ENCODE measurements around the gene SLC26A8.
"Not testable (repeated sequence)": the region's sequence is repeated elsewhere in the genome, so short reads cannot be mapped to it uniquely, and the experiment has no call there.

Gene SLC26A8

DNA sequence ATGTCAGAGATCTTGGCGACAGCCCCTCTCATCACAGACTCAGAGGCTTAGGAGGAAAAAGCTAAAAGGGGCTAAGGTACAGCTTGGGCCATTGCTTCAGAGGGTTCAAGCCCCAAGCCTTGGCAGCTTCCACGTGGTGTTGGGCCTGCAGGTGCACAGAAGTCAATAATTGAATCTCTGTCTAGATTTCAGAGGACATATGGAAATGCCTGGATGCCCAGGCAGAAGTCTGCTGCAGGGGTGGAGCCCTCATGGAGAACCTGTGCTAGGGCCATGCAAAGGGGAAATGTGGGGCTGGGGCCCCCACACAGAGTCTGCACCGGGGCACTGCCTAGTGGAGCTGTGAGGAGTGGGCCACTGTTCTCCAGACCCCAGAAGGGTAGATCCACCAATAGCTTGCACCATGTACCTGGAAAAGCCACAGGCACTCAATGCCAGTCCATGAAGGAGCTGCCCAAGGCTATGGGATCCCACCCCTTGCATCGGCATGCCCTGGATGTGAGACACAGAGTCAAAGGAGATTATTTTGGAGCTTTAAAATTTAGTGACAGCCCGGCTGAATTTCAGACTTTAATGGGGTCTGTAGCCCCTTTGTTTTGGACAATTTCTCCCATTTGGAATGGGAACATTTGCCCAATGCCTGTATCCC lies 115.6 kb downstream of the SLC26A8 start:
- not testable (repeated sequence) for H3K4me3 ChIP-seq (ENCODE audit: low read depth in 1 of 2, low read length in 2 of 2); H3K4me1 ChIP-seq (ENCODE audit: control insufficient read depth in 1 of 2, insufficient read depth in 2 of 2, low read length in 2 of 2); H3K27ac ChIP-seq (ENCODE audit: low read depth, low read length); H3K27me3 ChIP-seq (ENCODE audit: control insufficient read depth in 1 of 2, insufficient read depth in 2 of 2, low read length in 2 of 2); H3K9ac ChIP-seq (ENCODE audit: low read depth in 1 of 2, low read length in 2 of 2)
- Histone ChIP-seq H3K36me3 (ENCODE audit: control insufficient read depth in 1 of 2, insufficient read depth in 2 of 2, low read length in 2 of 2) (peaks cover 3 to 48% of the 10 kb centered on the region in 2 donors), H3K9me3 (ENCODE audit: control insufficient read depth in 1 of 2, low read length in 2 of 2) (peaks cover 0 to 23% of the 10 kb centered on the region in 2 donors)

- no peaks in the 10 kb centered on the region for H3K4me1 ChIP-seq (ENCODE audit: control insufficient read depth in 1 of 2, insufficient read depth in 2 of 2, low read length in 2 of 2)
- peaks cover 0 to 23% of the 10 kb centered on the region in 2 donors for H3K9me3 ChIP-seq (ENCODE audit: control insufficient read depth in 1 of 2, low read length in 2 of 2)
- H3K4me3 ChIP-seq (ENCODE audit: low read depth in 1 of 2, low read length in 2 of 2): no peak overlapping the region
- H3K9ac ChIP-seq (ENCODE audit: low read depth in 1 of 2, low read length in 2 of 2): no peak overlapping the region
- no peaks in the 10 kb centered on the region for H3K27me3 ChIP-seq (ENCODE audit: control insufficient read depth in 1 of 2, insufficient read depth in 2 of 2, low read length in 2 of 2)
- H3K27ac ChIP-seq (ENCODE audit: low read depth, low read length): no peak overlapping the region
- H3K36me3 ChIP-seq (ENCODE audit: control insufficient read depth in 1 of 2, insufficient read depth in 2 of 2, low read length in 2 of 2): peaks cover 3 to 47% of the 10 kb centered on the region in 2 donors
Observed at GRCh38 chr6:35907750-35908149, 116.7 kb downstream of the SLC26A8 start.

- Histone ChIP-seq H3K9ac (ENCODE audit: low read depth in 1 of 2, low read length in 2 of 2) (no peak overlapping the region), H3K36me3 (ENCODE audit: control insufficient read depth in 1 of 2, insufficient read depth in 2 of 2, low read length in 2 of 2) (peaks cover 3 to 36% of the 10 kb centered on the region in 2 donors)
Observed at GRCh38 chr6:35906499-35906846, 118.0 kb downstream of the SLC26A8 start.

GRCh38 chr6:35905841-35906498 lies 118.5 kb downstream of the SLC26A8 start:
- H3K4me3 ChIP-seq (ENCODE audit: low read depth in 1 of 2, low read length in 2 of 2): no peak overlapping the region
- peaks cover 3 to 35% of the 10 kb centered on the region in 2 donors for H3K36me3 ChIP-seq (ENCODE audit: control insufficient read depth in 1 of 2, insufficient read depth in 2 of 2, low read length in 2 of 2)
- no peaks in the 10 kb centered on the region for H3K4me1 ChIP-seq (ENCODE audit: control insufficient read depth in 1 of 2, insufficient read depth in 2 of 2, low read length in 2 of 2)
- H3K9me3 ChIP-seq (ENCODE audit: control insufficient read depth in 1 of 2, low read length in 2 of 2): peaks cover 0 to 20% of the 10 kb centered on the region in 2 donors
- no peaks in the 10 kb centered on the region for H3K27me3 ChIP-seq (ENCODE audit: control insufficient read depth in 1 of 2, insufficient read depth in 2 of 2, low read length in 2 of 2)
- H3K27ac ChIP-seq (ENCODE audit: low read depth, low read length): no peak overlapping the region
- H3K9ac ChIP-seq (ENCODE audit: low read depth in 1 of 2, low read length in 2 of 2): no peak overlapping the region

More at GRCh38 chr6:35906499-35906846, 118.0 kb downstream of the SLC26A8 start:
- H3K9me3 ChIP-seq (ENCODE audit: control insufficient read depth in 1 of 2, low read length in 2 of 2): peaks cover 0 to 23% of the 10 kb centered on the region in 2 donors
- H3K27ac ChIP-seq (ENCODE audit: low read depth, low read length): no peak overlapping the region
- H3K4me1 ChIP-seq (ENCODE audit: control insufficient read depth in 1 of 2, insufficient read depth in 2 of 2, low read length in 2 of 2): no peaks in the 10 kb centered on the region
- H3K4me3 ChIP-seq (ENCODE audit: low read depth in 1 of 2, low read length in 2 of 2): no peak overlapping the region
- H3K27me3 ChIP-seq (ENCODE audit: control insufficient read depth in 1 of 2, insufficient read depth in 2 of 2, low read length in 2 of 2): no peaks in the 10 kb centered on the region

- no peaks in the 10 kb centered on the region for H3K27me3 ChIP-seq (ENCODE audit: control insufficient read depth in 1 of 2, insufficient read depth in 2 of 2, low read length in 2 of 2)
- H3K9me3 ChIP-seq (ENCODE audit: control insufficient read depth in 1 of 2, low read length in 2 of 2): peaks cover 0 to 13% of the 10 kb centered on the region in 2 donors
- no peak overlapping the region for H3K9ac ChIP-seq (ENCODE audit: low read depth in 1 of 2, low read length in 2 of 2)
- no peak overlapping the region for H3K27ac ChIP-seq (ENCODE audit: low read depth, low read length)
- peaks cover 3 to 30% of the 10 kb centered on the region in 2 donors for H3K36me3 ChIP-seq (ENCODE audit: control insufficient read depth in 1 of 2, insufficient read depth in 2 of 2, low read length in 2 of 2)
- H3K4me1 ChIP-seq (ENCODE audit: control insufficient read depth in 1 of 2, insufficient read depth in 2 of 2, low read length in 2 of 2): no peaks in the 10 kb centered on the region
- H3K4me3 ChIP-seq (ENCODE audit: low read depth in 1 of 2, low read length in 2 of 2): no peak overlapping the region
Observed at GRCh38 chr6:35905141-35905785, 119.2 kb downstream of the SLC26A8 start.

DNA sequence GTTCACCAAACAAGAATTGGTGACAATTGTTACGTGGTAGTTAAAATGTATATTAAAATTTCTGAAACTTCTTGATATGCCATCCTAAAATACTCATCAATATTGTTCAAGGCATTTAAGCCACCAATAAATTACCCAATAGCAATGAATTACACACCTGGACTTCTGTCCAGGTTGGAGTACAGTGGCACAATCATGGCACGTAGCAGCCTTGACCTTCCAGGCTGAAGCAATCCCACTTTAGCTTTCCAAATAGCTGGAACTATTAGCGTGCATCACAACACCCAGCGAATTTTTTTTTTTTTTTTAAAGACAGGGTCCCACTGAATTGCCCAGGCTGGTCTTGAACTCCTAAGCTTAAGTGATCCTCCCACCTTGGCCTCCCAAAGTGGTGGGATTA lies 120.8 kb downstream of the SLC26A8 start:
- H3K9me3 ChIP-seq (ENCODE audit: control insufficient read depth in 1 of 2, low read length in 2 of 2): peaks cover 0 to 1% of the 10 kb centered on the region in 2 donors
- no peak overlapping the region for H3K27ac ChIP-seq (ENCODE audit: low read depth, low read length)
- peaks cover 3 to 19% of the 10 kb centered on the region in 2 donors for H3K36me3 ChIP-seq (ENCODE audit: control insufficient read depth in 1 of 2, insufficient read depth in 2 of 2, low read length in 2 of 2)
- no peak overlapping the region for H3K4me3 ChIP-seq (ENCODE audit: low read depth in 1 of 2, low read length in 2 of 2)
- H3K4me1 ChIP-seq (ENCODE audit: control insufficient read depth in 1 of 2, insufficient read depth in 2 of 2, low read length in 2 of 2): no peaks in the 10 kb centered on the region
- no peaks in the 10 kb centered on the region for H3K27me3 ChIP-seq (ENCODE audit: control insufficient read depth in 1 of 2, insufficient read depth in 2 of 2, low read length in 2 of 2)
- H3K9ac ChIP-seq (ENCODE audit: low read depth in 1 of 2, low read length in 2 of 2): no peak overlapping the region

- no peak overlapping the region for H3K9ac ChIP-seq (ENCODE audit: low read depth in 1 of 2, low read length in 2 of 2)
Observed at GRCh38 chr6:35900448-35900847, 124.0 kb downstream of the SLC26A8 start.

DNA sequence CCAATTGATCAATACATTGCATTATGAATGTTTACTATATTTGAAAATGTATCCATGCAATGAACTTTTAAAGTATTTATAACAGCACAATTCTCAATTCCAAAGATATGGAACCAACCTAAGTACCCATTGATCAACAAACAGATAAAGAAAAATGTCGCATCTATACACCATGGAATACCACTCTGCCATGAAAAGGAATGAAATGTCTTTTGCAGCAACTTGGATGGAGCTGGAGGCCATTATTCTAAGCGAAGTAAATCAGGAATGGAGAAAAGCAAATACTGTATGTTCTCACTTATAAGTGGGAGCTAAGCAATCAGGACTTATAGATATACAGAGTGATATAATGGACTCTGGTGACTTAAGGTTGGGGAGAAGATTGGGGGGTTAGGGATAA lies 126.4 kb downstream of the SLC26A8 start:
- Histone ChIP-seq H3K9me3 (ENCODE audit: control insufficient read depth in 1 of 2, low read length in 2 of 2) (no peaks in the 10 kb centered on the region), H3K9ac (ENCODE audit: low read depth in 1 of 2, low read length in 2 of 2) (no peak overlapping the region), H3K36me3 (ENCODE audit: control insufficient read depth in 1 of 2, insufficient read depth in 2 of 2, low read length in 2 of 2) (peaks cover 0 to 8% of the 10 kb centered on the region in 2 donors), H3K27me3 (ENCODE audit: control insufficient read depth in 1 of 2, insufficient read depth in 2 of 2, low read length in 2 of 2) (no peaks in the 10 kb centered on the region), H3K4me3 (ENCODE audit: low read depth in 1 of 2, low read length in 2 of 2) (no peak overlapping the region), H3K4me1 (ENCODE audit: control insufficient read depth in 1 of 2, insufficient read depth in 2 of 2, low read length in 2 of 2) (no peaks in the 10 kb centered on the region), H3K27ac (ENCODE audit: low read depth, low read length) (no peak overlapping the region)

More at GRCh38 chr6:35900448-35900847, 124.0 kb downstream of the SLC26A8 start:
- no peaks in the 10 kb centered on the region for H3K4me1 ChIP-seq (ENCODE audit: control insufficient read depth in 1 of 2, insufficient read depth in 2 of 2, low read length in 2 of 2)
- no peaks in the 10 kb centered on the region for H3K9me3 ChIP-seq (ENCODE audit: control insufficient read depth in 1 of 2, low read length in 2 of 2)
- no peak overlapping the region for H3K4me3 ChIP-seq (ENCODE audit: low read depth in 1 of 2, low read length in 2 of 2)
- H3K36me3 ChIP-seq (ENCODE audit: control insufficient read depth in 1 of 2, insufficient read depth in 2 of 2, low read length in 2 of 2): peaks cover 3 to 14% of the 10 kb centered on the region in 2 donors
- H3K27ac ChIP-seq (ENCODE audit: low read depth, low read length): no peak overlapping the region
- H3K27me3 ChIP-seq (ENCODE audit: control insufficient read depth in 1 of 2, insufficient read depth in 2 of 2, low read length in 2 of 2): no peaks in the 10 kb centered on the region

- peaks cover 0 to 8% of the 10 kb centered on the region in 2 donors for H3K36me3 ChIP-seq (ENCODE audit: control insufficient read depth in 1 of 2, insufficient read depth in 2 of 2, low read length in 2 of 2)
- H3K4me1 ChIP-seq (ENCODE audit: control insufficient read depth in 1 of 2, insufficient read depth in 2 of 2, low read length in 2 of 2): no peaks in the 10 kb centered on the region
- H3K9me3 ChIP-seq (ENCODE audit: control insufficient read depth in 1 of 2, low read length in 2 of 2): no peaks in the 10 kb centered on the region
- no peak overlapping the region for H3K9ac ChIP-seq (ENCODE audit: low read depth in 1 of 2, low read length in 2 of 2)
- no peak overlapping the region for H3K27ac ChIP-seq (ENCODE audit: low read depth, low read length)
- H3K4me3 ChIP-seq (ENCODE audit: low read depth in 1 of 2, low read length in 2 of 2): no peak overlapping the region
- H3K27me3 ChIP-seq (ENCODE audit: control insufficient read depth in 1 of 2, insufficient read depth in 2 of 2, low read length in 2 of 2): no peaks in the 10 kb centered on the region
Observed at GRCh38 chr6:35897486-35897885, 127.0 kb downstream of the SLC26A8 start.

- H3K27me3 ChIP-seq (ENCODE audit: control insufficient read depth in 1 of 2, insufficient read depth in 2 of 2, low read length in 2 of 2): no peaks in the 10 kb centered on the region
Observed at GRCh38 chr6:35897036-35897435, 127.4 kb downstream of the SLC26A8 start.

More at GRCh38 chr6:35897036-35897435, 127.4 kb downstream of the SLC26A8 start:
- peaks cover 0 to 8% of the 10 kb centered on the region in 2 donors for H3K36me3 ChIP-seq (ENCODE audit: control insufficient read depth in 1 of 2, insufficient read depth in 2 of 2, low read length in 2 of 2)
- no peaks in the 10 kb centered on the region for H3K9me3 ChIP-seq (ENCODE audit: control insufficient read depth in 1 of 2, low read length in 2 of 2)
- H3K9ac ChIP-seq (ENCODE audit: low read depth in 1 of 2, low read length in 2 of 2): no peak overlapping the region
- no peak overlapping the region for H3K4me3 ChIP-seq (ENCODE audit: low read depth in 1 of 2, low read length in 2 of 2)
- H3K4me1 ChIP-seq (ENCODE audit: control insufficient read depth in 1 of 2, insufficient read depth in 2 of 2, low read length in 2 of 2): no peaks in the 10 kb centered on the region
- H3K27ac ChIP-seq (ENCODE audit: low read depth, low read length): no peak overlapping the region
